WTC11 (cell line): ENCODE measurements around the gene KIF2C. TPM values are rescaled to one million over a fixed set of nuclear protein-coding genes. Genes with fewer than 3 reads are reported as not detected.
"Not testable (repeated sequence)": the region's sequence is repeated elsewhere in the genome, so short reads cannot be mapped to it uniquely, and the experiment has no call there.

ENCODE experiments used
- ATAC-seq: fragments of 200-7000 bp; cut with Tn5 transposase; 2 replicates; pipeline ENCODE4 v1.10.0; 2021; ENCODE audit warnings: mild to moderate bottlenecking, moderate library complexity
- CTCF ChIA-PET: fragments of 300-600 bp; sonication (Branson Sonifier 250); formaldehyde crosslinking; loops from one replicate; lab custom pipeline; 2021; ENCODE audit warnings: antibody characterized with exemption; lab: Charles Lee
- POLR2A ChIA-PET: fragments of 350-600 bp; sonication (Branson Sonifier 250); formaldehyde crosslinking; loops from one replicate; lab custom pipeline; 2021; ENCODE audit warnings: antibody characterized with exemption; lab: Charles Lee
- DNase-seq: peaks from one replicate; pipeline ENCODE4 v3.0.0; 2021; ENCODE audit warnings: low spot score
- H3K27ac Mint-ChIP-seq: 2 replicates; pipeline ENCODE4 v1.8.0; 2021; ENCODE audit warnings: mixed read lengths
- H3K27me3 Mint-ChIP-seq: 2 replicates; pipeline ENCODE4 v1.8.0; 2021; ENCODE audit warnings: low read depth, mild to moderate bottlenecking, moderate library complexity, mixed read lengths
- H3K36me3 Mint-ChIP-seq: 2 replicates; pipeline ENCODE4 v1.8.0; 2021; ENCODE audit warnings: mixed read lengths
- H3K4me1 Mint-ChIP-seq: 2 replicates; pipeline ENCODE4 v1.8.0; 2022; ENCODE audit warnings: mixed read lengths
- H3K4me3 Mint-ChIP-seq: 2 replicates; pipeline ENCODE4 v1.8.0; 2021; ENCODE audit warnings: mild to moderate bottlenecking, moderate library complexity, mixed read lengths
- H3K9me3 Mint-ChIP-seq: 2 replicates; pipeline ENCODE4 v1.8.0; 2021; ENCODE audit warnings: mixed read lengths
- ATF1 ChIP-seq: sonication (generic); formaldehyde crosslinking; IDR thresholded peaks from 2 replicates; pipeline ENCODE4 v1.8.1; 2023; ENCODE audit warnings: mild to moderate bottlenecking, moderate library complexity, missing genetic modification reagents
- ETV6 ChIP-seq: sonication (generic); formaldehyde crosslinking; IDR thresholded peaks from 2 replicates; pipeline ENCODE4 v1.8.1; 2022; ENCODE audit warnings: mild to moderate bottlenecking, missing genetic modification reagents
- GRHL2 ChIP-seq: fragments of 250-450 bp; sonication (Bioruptor Pico); IDR thresholded peaks from 2 replicates; pipeline ENCODE4 v1.8.0; 2022; ENCODE audit warnings: mild to moderate bottlenecking, moderate library complexity; ENCODE audit not compliant: insufficient replicate concordance, severe bottlenecking
- IRF1 ChIP-seq: sonication (generic); formaldehyde crosslinking; IDR thresholded peaks from 2 replicates; pipeline ENCODE4 v1.8.0; 2023; ENCODE audit warnings: missing genetic modification reagents
- IRF2 ChIP-seq: sonication (generic); formaldehyde crosslinking; IDR thresholded peaks from 2 replicates; pipeline ENCODE4 v1.8.0; 2022; ENCODE audit warnings: low read depth, missing genetic modification reagents, borderline replicate concordance
- MAX ChIP-seq: sonication (generic); formaldehyde crosslinking; IDR thresholded peaks from 2 replicates; pipeline ENCODE4 v1.8.0; 2022; ENCODE audit warnings: mild to moderate bottlenecking, missing genetic modification reagents
- MLX ChIP-seq: sonication (generic); formaldehyde crosslinking; IDR thresholded peaks from 2 replicates; pipeline ENCODE4 v1.8.1; 2023; ENCODE audit warnings: mild to moderate bottlenecking, missing genetic modification reagents, moderate library complexity
- MYBL2 ChIP-seq: sonication (generic); formaldehyde crosslinking; IDR thresholded peaks from 2 replicates; pipeline ENCODE4 v1.8.1; 2023; ENCODE audit warnings: mild to moderate bottlenecking, moderate library complexity, missing genetic modification reagents
- NFATC4 ChIP-seq: fragments of 250-450 bp; sonication (Bioruptor Pico); IDR thresholded peaks from 2 replicates; pipeline ENCODE4 v1.9.0; 2021; ENCODE audit warnings: mild to moderate bottlenecking
- NR1H2 ChIP-seq: sonication (generic); formaldehyde crosslinking; IDR thresholded peaks from 2 replicates; pipeline ENCODE4 v1.9.0; 2021; ENCODE audit warnings: mild to moderate bottlenecking, moderate library complexity, missing genetic modification reagents
- USF2 ChIP-seq: sonication (generic); formaldehyde crosslinking; IDR thresholded peaks from 2 replicates; pipeline ENCODE4 v1.8.1; 2023; ENCODE audit warnings: mild to moderate bottlenecking, missing genetic modification reagents, moderate library complexity
- ZBTB21 ChIP-seq: sonication (generic); formaldehyde crosslinking; IDR thresholded peaks from 2 replicates; pipeline ENCODE4 v1.8.1; 2023; ENCODE audit warnings: mild to moderate bottlenecking, missing genetic modification reagents, borderline replicate concordance
- ZNF263 ChIP-seq: sonication (generic); formaldehyde crosslinking; IDR thresholded peaks from 2 replicates; pipeline ENCODE4 v1.8.1; 2022; ENCODE audit warnings: low read depth, mild to moderate bottlenecking, moderate library complexity, missing genetic modification reagents
- ZNF396 ChIP-seq: fragments of 250-450 bp; sonication (Bioruptor Pico); IDR thresholded peaks from 2 replicates; pipeline ENCODE4 v1.8.0; 2021; ENCODE audit warnings: mild to moderate bottlenecking, moderate library complexity, borderline replicate concordance
- total RNA-seq: library from RNA; stranded (reverse); gene quantifications from 3 replicates; pipeline ENCODE4 v1.2.3, GENCODE V29; 2021
- TF ChIP-seq, protein P1 (sequence below): fragments of 200-600 bp; IDR thresholded peaks from 2 replicates; pipeline ENCODE4 v1.8.0; 2022; ENCODE audit warnings: antibody characterized with exemption
- TF ChIP-seq, protein P2 (sequence below): sonication (generic); formaldehyde crosslinking; IDR thresholded peaks from 2 replicates; pipeline ENCODE4 v1.8.0; 2023; ENCODE audit warnings: missing genetic modification reagents, mild to moderate bottlenecking, borderline replicate concordance
- TF ChIP-seq, protein P3 (sequence below): fragments of 250-450 bp; sonication (Bioruptor Pico); IDR thresholded peaks from 2 replicates; pipeline ENCODE4 v1.9.0; 2021; ENCODE audit warnings: mild to moderate bottlenecking, borderline replicate concordance
- TF ChIP-seq, protein P4 (sequence below): sonication (generic); formaldehyde crosslinking; IDR thresholded peaks from 2 replicates; pipeline ENCODE4 v1.8.1; 2023; ENCODE audit warnings: mild to moderate bottlenecking, moderate library complexity, missing genetic modification reagents

KIF2C gene
- total RNA-seq, 1 experiment from 2014 or later, result 93.8 TPM

DNA sequence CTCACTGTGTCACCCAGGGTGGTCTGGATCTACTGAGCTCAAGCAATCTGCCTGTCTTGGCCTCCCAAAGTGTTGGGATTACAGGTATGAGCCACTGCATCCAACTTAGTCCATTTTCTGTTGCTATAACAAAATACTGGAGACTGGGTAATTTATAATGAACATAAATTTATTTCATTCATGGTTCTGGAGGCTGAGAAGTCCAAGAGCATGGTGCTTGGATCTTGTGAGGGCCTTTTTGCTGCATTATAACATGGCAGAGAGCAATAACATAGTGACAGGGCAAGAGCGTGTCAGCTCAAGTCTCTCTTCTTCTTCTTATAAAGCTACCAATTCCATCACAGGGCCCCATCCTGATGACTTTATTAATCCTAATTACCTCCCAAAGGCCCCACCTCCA is 3.6 kb upstream of the KIF2C start:
- POLR2A ChIA-PET, result no interaction called here
- CTCF ChIA-PET, result no interaction called here
- DNase-seq (no peak), ATAC-seq (no peak)
- peaks cover 7% of the 10 kb centered on the region for H3K36me3 Mint-ChIP-seq
- TF ChIP-seq ZNF263 (CRISPR knock-in tag) (no peak), USF2 (CRISPR knock-in tag) (no peak), ZNF396 (CRISPR knock-in tag) (no peak), NR1H2 (CRISPR knock-in tag) (no peak), GRHL2 (CRISPR knock-in tag) (no peak), MAX (no peak), ZBTB21 (CRISPR knock-in tag) (no peak), MYBL2 (no peak), IRF2 (no peak), IRF1 (CRISPR knock-in tag) (no peak), ETV6 (no peak), MLX (CRISPR knock-in tag) (no peak), NFATC4 (CRISPR knock-in tag) (no peak), ATF1 (CRISPR knock-in tag) (no peak)
- TF ChIP-seq, protein P1, sequence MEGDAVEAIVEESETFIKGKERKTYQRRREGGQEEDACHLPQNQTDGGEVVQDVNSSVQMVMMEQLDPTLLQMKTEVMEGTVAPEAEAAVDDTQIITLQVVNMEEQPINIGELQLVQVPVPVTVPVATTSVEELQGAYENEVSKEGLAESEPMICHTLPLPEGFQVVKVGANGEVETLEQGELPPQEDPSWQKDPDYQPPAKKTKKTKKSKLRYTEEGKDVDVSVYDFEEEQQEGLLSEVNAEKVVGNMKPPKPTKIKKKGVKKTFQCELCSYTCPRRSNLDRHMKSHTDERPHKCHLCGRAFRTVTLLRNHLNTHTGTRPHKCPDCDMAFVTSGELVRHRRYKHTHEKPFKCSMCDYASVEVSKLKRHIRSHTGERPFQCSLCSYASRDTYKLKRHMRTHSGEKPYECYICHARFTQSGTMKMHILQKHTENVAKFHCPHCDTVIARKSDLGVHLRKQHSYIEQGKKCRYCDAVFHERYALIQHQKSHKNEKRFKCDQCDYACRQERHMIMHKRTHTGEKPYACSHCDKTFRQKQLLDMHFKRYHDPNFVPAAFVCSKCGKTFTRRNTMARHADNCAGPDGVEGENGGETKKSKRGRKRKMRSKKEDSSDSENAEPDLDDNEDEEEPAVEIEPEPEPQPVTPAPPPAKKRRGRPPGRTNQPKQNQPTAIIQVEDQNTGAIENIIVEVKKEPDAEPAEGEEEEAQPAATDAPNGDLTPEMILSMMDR, result no peak
- TF ChIP-seq, protein P2, sequence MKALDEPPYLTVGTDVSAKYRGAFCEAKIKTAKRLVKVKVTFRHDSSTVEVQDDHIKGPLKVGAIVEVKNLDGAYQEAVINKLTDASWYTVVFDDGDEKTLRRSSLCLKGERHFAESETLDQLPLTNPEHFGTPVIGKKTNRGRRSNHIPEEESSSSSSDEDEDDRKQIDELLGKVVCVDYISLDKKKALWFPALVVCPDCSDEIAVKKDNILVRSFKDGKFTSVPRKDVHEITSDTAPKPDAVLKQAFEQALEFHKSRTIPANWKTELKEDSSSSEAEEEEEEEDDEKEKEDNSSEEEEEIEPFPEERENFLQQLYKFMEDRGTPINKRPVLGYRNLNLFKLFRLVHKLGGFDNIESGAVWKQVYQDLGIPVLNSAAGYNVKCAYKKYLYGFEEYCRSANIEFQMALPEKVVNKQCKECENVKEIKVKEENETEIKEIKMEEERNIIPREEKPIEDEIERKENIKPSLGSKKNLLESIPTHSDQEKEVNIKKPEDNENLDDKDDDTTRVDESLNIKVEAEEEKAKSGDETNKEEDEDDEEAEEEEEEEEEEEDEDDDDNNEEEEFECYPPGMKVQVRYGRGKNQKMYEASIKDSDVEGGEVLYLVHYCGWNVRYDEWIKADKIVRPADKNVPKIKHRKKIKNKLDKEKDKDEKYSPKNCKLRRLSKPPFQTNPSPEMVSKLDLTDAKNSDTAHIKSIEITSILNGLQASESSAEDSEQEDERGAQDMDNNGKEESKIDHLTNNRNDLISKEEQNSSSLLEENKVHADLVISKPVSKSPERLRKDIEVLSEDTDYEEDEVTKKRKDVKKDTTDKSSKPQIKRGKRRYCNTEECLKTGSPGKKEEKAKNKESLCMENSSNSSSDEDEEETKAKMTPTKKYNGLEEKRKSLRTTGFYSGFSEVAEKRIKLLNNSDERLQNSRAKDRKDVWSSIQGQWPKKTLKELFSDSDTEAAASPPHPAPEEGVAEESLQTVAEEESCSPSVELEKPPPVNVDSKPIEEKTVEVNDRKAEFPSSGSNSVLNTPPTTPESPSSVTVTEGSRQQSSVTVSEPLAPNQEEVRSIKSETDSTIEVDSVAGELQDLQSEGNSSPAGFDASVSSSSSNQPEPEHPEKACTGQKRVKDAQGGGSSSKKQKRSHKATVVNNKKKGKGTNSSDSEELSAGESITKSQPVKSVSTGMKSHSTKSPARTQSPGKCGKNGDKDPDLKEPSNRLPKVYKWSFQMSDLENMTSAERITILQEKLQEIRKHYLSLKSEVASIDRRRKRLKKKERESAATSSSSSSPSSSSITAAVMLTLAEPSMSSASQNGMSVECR (CRISPR knock-in tag), result no peak
- TF ChIP-seq, protein P3, sequence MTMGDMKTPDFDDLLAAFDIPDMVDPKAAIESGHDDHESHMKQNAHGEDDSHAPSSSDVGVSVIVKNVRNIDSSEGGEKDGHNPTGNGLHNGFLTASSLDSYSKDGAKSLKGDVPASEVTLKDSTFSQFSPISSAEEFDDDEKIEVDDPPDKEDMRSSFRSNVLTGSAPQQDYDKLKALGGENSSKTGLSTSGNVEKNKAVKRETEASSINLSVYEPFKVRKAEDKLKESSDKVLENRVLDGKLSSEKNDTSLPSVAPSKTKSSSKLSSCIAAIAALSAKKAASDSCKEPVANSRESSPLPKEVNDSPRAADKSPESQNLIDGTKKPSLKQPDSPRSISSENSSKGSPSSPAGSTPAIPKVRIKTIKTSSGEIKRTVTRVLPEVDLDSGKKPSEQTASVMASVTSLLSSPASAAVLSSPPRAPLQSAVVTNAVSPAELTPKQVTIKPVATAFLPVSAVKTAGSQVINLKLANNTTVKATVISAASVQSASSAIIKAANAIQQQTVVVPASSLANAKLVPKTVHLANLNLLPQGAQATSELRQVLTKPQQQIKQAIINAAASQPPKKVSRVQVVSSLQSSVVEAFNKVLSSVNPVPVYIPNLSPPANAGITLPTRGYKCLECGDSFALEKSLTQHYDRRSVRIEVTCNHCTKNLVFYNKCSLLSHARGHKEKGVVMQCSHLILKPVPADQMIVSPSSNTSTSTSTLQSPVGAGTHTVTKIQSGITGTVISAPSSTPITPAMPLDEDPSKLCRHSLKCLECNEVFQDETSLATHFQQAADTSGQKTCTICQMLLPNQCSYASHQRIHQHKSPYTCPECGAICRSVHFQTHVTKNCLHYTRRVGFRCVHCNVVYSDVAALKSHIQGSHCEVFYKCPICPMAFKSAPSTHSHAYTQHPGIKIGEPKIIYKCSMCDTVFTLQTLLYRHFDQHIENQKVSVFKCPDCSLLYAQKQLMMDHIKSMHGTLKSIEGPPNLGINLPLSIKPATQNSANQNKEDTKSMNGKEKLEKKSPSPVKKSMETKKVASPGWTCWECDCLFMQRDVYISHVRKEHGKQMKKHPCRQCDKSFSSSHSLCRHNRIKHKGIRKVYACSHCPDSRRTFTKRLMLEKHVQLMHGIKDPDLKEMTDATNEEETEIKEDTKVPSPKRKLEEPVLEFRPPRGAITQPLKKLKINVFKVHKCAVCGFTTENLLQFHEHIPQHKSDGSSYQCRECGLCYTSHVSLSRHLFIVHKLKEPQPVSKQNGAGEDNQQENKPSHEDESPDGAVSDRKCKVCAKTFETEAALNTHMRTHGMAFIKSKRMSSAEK (CRISPR knock-in tag), result no peak
- TF ChIP-seq, protein P4, sequence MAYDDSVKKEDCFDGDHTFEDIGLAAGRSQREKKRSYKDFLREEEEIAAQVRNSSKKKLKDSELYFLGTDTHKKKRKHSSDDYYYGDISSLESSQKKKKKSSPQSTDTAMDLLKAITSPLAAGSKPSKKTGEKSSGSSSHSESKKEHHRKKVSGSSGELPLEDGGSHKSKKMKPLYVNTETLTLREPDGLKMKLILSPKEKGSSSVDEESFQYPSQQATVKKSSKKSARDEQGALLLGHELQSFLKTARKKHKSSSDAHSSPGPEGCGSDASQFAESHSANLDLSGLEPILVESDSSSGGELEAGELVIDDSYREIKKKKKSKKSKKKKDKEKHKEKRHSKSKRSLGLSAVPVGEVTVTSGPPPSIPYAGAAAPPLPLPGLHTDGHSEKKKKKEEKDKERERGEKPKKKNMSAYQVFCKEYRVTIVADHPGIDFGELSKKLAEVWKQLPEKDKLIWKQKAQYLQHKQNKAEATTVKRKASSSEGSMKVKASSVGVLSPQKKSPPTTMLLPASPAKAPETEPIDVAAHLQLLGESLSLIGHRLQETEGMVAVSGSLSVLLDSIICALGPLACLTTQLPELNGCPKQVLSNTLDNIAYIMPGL (CRISPR knock-in tag), result no peak
- H3K4me1 Mint-ChIP-seq, result peaks cover 23% of the 10 kb centered on the region
- H3K4me3 Mint-ChIP-seq, result no peak overlapping the region
- H3K9me3 Mint-ChIP-seq, result peaks cover 8% of the 10 kb centered on the region
- H3K27me3 Mint-ChIP-seq, result no peaks in the 10 kb centered on the region
- no peak overlapping the region for H3K27ac Mint-ChIP-seq

- H3K36me3 Mint-ChIP-seq, result peaks cover 27% of the 10 kb centered on the region
- H3K9me3 Mint-ChIP-seq, ATAC-seq, CTCF ChIA-PET, POLR2A ChIA-PET, DNase-seq, H3K27me3 Mint-ChIP-seq: not testable (repeated sequence)
- peak overlapping the region; percentile 97 for H3K27ac Mint-ChIP-seq
- H3K4me1 Mint-ChIP-seq, result peaks cover 12% of the 10 kb centered on the region
- peak overlapping the region; percentile 99 for H3K4me3 Mint-ChIP-seq
Observed at GRCh38 chr1:44738953-44739306, 707 bp upstream of the KIF2C start.
